ENCODE results near the gene MAP3K5. TPM values are rescaled to one million over a fixed set of nuclear protein-coding genes. Genes with fewer than 3 reads are reported as not detected.

Gene MAP3K5
- total and polyA plus RNA-seq, 2 of the 8 experiments (the other 6 are each of a cell fraction or from before 2014, with no cell fraction given) = 0.63 to 2.6 TPM

- 97% methylated on average over 2 of the region's 2 CpGs; no CpG with 5 or more reads in 1 of the 2 experiments for WGBS, 2 experiments (ENCODE audit: extremely low coverage in 1 of 2, insufficient coverage in 1 of 2, insufficient read length in 1 of 2, insufficient replicate concordance in 2 of 2, low coverage in 1 of 2, low lambda C conversion rate in 2 of 2, missing lambda C conversion rate in 1 of 2)
- no peak overlapping the region for H2BK12ac ChIP-seq (ENCODE audit: low read depth, low read length)
- no peak overlapping the region for H4K8ac ChIP-seq (ENCODE audit: extremely low read depth, insufficient read depth, low read length)
- H3K27me3 ChIP-seq (replicated peaks in 1 of 4; ENCODE audit: control insufficient read depth in 3 of 4, extremely low read depth in 1 of 4, insufficient read depth in 3 of 4, low read length in 3 of 4) = no peaks in the 10 kb centered on the region
- H3K4ac ChIP-seq (replicated peaks; ENCODE audit: insufficient read length, low read depth, low read length) = no peak overlapping the region
- POLR2A ChIA-PET (ENCODE audit: partially characterized antibody) = no interaction called here
- H2BK15ac ChIP-seq (ENCODE audit: low read length) = no peak overlapping the region
- no peak overlapping the region for H4K5ac ChIP-seq (ENCODE audit: insufficient read length, low read depth, low read length)
- no peak overlapping the region for H3K56ac ChIP-seq (replicated peaks; ENCODE audit: insufficient read length, low read depth, low read length)
- no peak overlapping the region for H2BK120ac ChIP-seq (replicated peaks; ENCODE audit: low read depth, low read length)
- H3K14ac ChIP-seq (ENCODE audit: insufficient read length) = no peak overlapping the region
- H3K79me2 ChIP-seq (ENCODE audit: control insufficient read depth in 1 of 2, insufficient read depth in 2 of 2, low read length in 2 of 2) = no peaks in the 10 kb centered on the region
- no peaks in the 10 kb centered on the region for H4K20me1 ChIP-seq (replicated peaks in 1 of 2; ENCODE audit: control insufficient read depth in 1 of 2, insufficient read depth in 2 of 2, low read length in 2 of 2)
- TF ChIP-seq TAF7 (optimal IDR thresholded peaks at IDR 0.05; ENCODE audit: borderline replicate concordance, low read depth, low read length) = no peak
- TF ChIP-seq BACH1 (IDR thresholded peaks at IDR 0.05; ENCODE audit: low read length) = no peak
- no peak for TF ChIP-seq CTBP2 (IDR thresholded peaks at IDR 0.05; ENCODE audit: borderline replicate concordance, insufficient read depth, insufficient read length, low read length)
- TF ChIP-seq TEAD4 (IDR thresholded peaks at IDR 0.05; ENCODE audit: low read depth, low read length) = no peak
- no peak for TF ChIP-seq JUN (IDR thresholded peaks at IDR 0.05; ENCODE audit: low read depth, low read length)
- TF ChIP-seq POLR2A (IDR thresholded peaks at IDR 0.05; ENCODE audit: control extremely low read depth in 1 of 2, low read depth in 2 of 2, low read length in 2 of 2) = no peak
- TF ChIP-seq USF2 (IDR thresholded peaks at IDR 0.05; ENCODE audit: low read length) = no peak
- TF ChIP-seq E2F6 (IDR thresholded peaks at IDR 0.05) = no peak
- TF ChIP-seq ASH2L (IDR thresholded peaks at IDR 0.05; ENCODE audit: low read length) = no peak
- TF ChIP-seq TAF1 (IDR thresholded peaks at IDR 0.05; ENCODE audit: low read depth, low read length) = no peak
- TF ChIP-seq NANOG (IDR thresholded peaks at IDR 0.05; ENCODE audit: insufficient read depth, low read depth, low read length, poor library complexity, severe bottlenecking) = no peak
- H3K18ac ChIP-seq (ENCODE audit: extremely low read depth, low read length) = no peak overlapping the region
- no peak overlapping the region for H3K27ac ChIP-seq (ENCODE audit: low read depth, low read length)
- H3K9ac ChIP-seq (replicated peaks in 1 of 4; ENCODE audit: extremely low read depth in 1 of 4, low read depth in 3 of 4, low read length in 3 of 4) = no peak overlapping the region
- H3K23ac ChIP-seq (ENCODE audit: insufficient read length) = no peak overlapping the region
- no peaks in the 10 kb centered on the region for H3K4me1 ChIP-seq (replicated peaks in 1 of 4; ENCODE audit: control insufficient read depth in 3 of 4, insufficient read depth in 4 of 4, low read length in 3 of 4)
- H3K23me2 ChIP-seq (ENCODE audit: low read depth, low read length) = no peaks in the 10 kb centered on the region
- H3K9me3 ChIP-seq (ENCODE audit: insufficient read depth in 2 of 2, low read depth in 1 of 2, low read length in 1 of 2) = no peaks in the 10 kb centered on the region
- H2AK5ac ChIP-seq (ENCODE audit: low read depth, low read length) = no peak overlapping the region
- no peak for FAIRE-seq
- H3K4me3 ChIP-seq (ENCODE audit: extremely low read depth in 1 of 4, insufficient read depth in 2 of 4, low read depth in 3 of 4, low read length in 4 of 4) = no peak overlapping the region
- no peak overlapping the region for H2BK5ac ChIP-seq (ENCODE audit: low read depth, low read length)
- H2AFZ ChIP-seq (ENCODE audit: low read length) = no peak overlapping the region
- CTCF ChIA-PET (ENCODE audit: partially characterized antibody) = interaction anchor here (0.9 to 1.4 kb wide), 2 partner anchors 28 to 67 kb away, joined by 3 to 4 read pairs; no protein-coding TSS in a partner anchor
- H3K79me1 ChIP-seq (ENCODE audit: low read depth, low read length) = no peaks in the 10 kb centered on the region
- no peak overlapping the region for H3K4me2 ChIP-seq (ENCODE audit: insufficient read depth in 1 of 2, low read depth in 2 of 2, low read length in 2 of 2)
- H2BK20ac ChIP-seq (ENCODE audit: low read length) = no peak overlapping the region
- H3K36me3 ChIP-seq (ENCODE audit: control insufficient read depth in 2 of 4, insufficient read depth in 4 of 4, low read length in 3 of 4) = no peaks in the 10 kb centered on the region
- no peak for DNase-seq (ENCODE audit: low read depth in 1 of 2, low spot score in 2 of 2)
- H4K91ac ChIP-seq (replicated peaks; ENCODE audit: insufficient read length, low read length) = no peak overlapping the region
These were observed 80.6 kb downstream of the MAP3K5 start for GRCh38 chr6:136711644-136712043.

All from H1 (cell line).